ENCODE measurements around the gene SLC16A2.

DNA sequence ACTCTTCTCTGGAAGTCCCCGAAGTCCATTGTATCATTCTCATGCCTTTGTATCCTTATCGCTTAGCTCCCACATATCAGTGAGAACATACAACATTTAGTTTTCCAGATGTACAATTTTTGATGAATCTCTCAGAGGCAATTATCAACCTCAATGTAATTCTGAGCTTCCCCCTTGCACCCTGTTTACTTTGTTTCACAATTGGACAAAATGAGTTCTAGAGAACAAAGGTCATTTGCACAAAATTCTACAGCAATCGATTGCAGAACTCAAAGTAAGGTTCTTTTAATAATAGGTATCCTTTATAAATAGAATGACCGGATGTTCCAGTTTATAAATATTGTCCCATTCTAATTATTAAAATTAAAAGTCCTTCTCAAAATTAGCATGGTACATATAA, 79.3 kb downstream of the SLC16A2 start:
- TF ChIP-seq, protein P1, sequence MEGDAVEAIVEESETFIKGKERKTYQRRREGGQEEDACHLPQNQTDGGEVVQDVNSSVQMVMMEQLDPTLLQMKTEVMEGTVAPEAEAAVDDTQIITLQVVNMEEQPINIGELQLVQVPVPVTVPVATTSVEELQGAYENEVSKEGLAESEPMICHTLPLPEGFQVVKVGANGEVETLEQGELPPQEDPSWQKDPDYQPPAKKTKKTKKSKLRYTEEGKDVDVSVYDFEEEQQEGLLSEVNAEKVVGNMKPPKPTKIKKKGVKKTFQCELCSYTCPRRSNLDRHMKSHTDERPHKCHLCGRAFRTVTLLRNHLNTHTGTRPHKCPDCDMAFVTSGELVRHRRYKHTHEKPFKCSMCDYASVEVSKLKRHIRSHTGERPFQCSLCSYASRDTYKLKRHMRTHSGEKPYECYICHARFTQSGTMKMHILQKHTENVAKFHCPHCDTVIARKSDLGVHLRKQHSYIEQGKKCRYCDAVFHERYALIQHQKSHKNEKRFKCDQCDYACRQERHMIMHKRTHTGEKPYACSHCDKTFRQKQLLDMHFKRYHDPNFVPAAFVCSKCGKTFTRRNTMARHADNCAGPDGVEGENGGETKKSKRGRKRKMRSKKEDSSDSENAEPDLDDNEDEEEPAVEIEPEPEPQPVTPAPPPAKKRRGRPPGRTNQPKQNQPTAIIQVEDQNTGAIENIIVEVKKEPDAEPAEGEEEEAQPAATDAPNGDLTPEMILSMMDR (IDR thresholded peaks at IDR 0.05): no peak
- no peak for TF ChIP-seq POLR2A (IDR thresholded peaks at IDR 0.05)

All from lower leg skin (tissue), 3 donors.